Measurements from ENCODE around the gene FRAS1. TPM values are rescaled to one million over a fixed set of nuclear protein-coding genes. Genes with fewer than 3 reads are reported as not detected.
"Not testable (repeated sequence)": the region's sequence is repeated elsewhere in the genome, so short reads cannot be mapped to it uniquely, and the experiment has no call there.

The FRAS1 gene
- total RNA-seq, 2 donors from 2014 or later: 77.0 to 78.3 TPM

DNA sequence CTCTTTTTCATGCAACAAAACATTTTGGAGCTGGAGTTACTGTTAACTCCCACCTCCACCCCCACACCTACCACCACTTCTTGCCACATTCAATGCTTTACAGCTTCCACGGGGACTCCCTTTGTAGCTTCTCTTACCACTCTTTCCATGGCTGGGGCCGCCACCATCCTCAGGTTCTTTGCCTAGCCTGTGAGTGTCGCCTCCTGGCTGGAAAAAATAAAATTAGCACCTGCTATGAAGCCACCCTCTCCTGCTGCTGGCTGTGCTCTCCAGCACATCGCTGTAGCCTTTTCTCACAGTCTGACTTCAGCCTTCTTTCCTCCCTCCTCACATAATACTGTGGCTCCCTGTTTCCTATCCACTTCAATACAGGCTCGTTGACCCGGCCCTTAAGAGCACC, 114.4 kb downstream of the FRAS1 start:
- H3K4me1 ChIP-seq (ENCODE audit: control insufficient read depth, insufficient read depth, low read length): peaks cover 8% of the 10 kb centered on the region

DNA sequence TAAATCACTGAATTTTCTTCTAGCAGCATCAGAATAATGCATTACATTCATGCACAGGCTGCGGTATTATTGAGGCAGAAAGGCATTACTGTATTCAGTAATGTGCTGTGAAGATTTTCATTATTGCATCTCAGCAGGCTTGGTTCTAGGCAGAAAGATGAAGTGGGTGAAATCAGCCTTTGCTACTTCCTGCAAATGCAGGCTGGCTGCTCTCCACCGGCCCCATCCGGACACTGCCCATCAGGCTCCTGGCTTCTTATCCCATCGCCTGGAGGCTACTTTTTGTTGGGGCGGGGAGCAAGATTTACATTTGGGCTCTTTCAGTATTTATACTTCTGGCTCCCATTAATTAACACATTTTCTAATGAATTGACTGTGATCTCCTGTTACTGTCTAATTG, 117.8 kb downstream of the FRAS1 start:
- Histone ChIP-seq H3K9ac (ENCODE audit: extremely low read depth, low read length, poor library complexity, severe bottlenecking) (no peak overlapping the region), H3K36me3 (ENCODE audit: control insufficient read depth, insufficient read depth, low read length) (no peaks in the 10 kb centered on the region), H3K4me3 (ENCODE audit: low read length) (no peak overlapping the region), H3K27me3 (ENCODE audit: control insufficient read depth, insufficient read depth, low read length, poor library complexity, severe bottlenecking) (no peaks in the 10 kb centered on the region), H3K4me1 (ENCODE audit: control insufficient read depth, insufficient read depth, low read length) (peaks cover 8% of the 10 kb centered on the region), H3K9me3 (ENCODE audit: control insufficient read depth, low read length) (no peaks in the 10 kb centered on the region), H3K27ac (ENCODE audit: low read depth, low read length) (no peak overlapping the region)
- H3K36me3 Mint-ChIP-seq (ENCODE audit: low read depth): peaks cover 6% of the 10 kb centered on the region
- no peak overlapping the region for H3K27ac Mint-ChIP-seq
- no peaks in the 10 kb centered on the region for H3K27me3 Mint-ChIP-seq (ENCODE audit: insufficient read depth)
- no peak overlapping the region for H3K4me3 Mint-ChIP-seq
- WGBS, 2 experiments (ENCODE audit: insufficient coverage in 1 of 2, insufficient read length in 1 of 2): 85 to 86% methylated on average over 4 to 5 of the region's 5 CpGs
- DNase-seq: no peak
- H3K4me1 Mint-ChIP-seq: peaks cover 33% of the 10 kb centered on the region
- H3K9me3 Mint-ChIP-seq: no peaks in the 10 kb centered on the region
- TF ChIP-seq, protein P1, sequence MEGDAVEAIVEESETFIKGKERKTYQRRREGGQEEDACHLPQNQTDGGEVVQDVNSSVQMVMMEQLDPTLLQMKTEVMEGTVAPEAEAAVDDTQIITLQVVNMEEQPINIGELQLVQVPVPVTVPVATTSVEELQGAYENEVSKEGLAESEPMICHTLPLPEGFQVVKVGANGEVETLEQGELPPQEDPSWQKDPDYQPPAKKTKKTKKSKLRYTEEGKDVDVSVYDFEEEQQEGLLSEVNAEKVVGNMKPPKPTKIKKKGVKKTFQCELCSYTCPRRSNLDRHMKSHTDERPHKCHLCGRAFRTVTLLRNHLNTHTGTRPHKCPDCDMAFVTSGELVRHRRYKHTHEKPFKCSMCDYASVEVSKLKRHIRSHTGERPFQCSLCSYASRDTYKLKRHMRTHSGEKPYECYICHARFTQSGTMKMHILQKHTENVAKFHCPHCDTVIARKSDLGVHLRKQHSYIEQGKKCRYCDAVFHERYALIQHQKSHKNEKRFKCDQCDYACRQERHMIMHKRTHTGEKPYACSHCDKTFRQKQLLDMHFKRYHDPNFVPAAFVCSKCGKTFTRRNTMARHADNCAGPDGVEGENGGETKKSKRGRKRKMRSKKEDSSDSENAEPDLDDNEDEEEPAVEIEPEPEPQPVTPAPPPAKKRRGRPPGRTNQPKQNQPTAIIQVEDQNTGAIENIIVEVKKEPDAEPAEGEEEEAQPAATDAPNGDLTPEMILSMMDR (conservative IDR thresholded peaks at IDR 0.05): no peak

More for the DNA sequence above, 114.4 kb downstream of the FRAS1 start:
- no peaks in the 10 kb centered on the region for H3K27me3 Mint-ChIP-seq (ENCODE audit: insufficient read depth)
- Histone ChIP-seq H3K27me3 (ENCODE audit: control insufficient read depth, insufficient read depth, low read length, poor library complexity, severe bottlenecking) (no peaks in the 10 kb centered on the region), H3K9ac (ENCODE audit: extremely low read depth, low read length, poor library complexity, severe bottlenecking) (no peak overlapping the region), H3K36me3 (ENCODE audit: control insufficient read depth, insufficient read depth, low read length) (no peaks in the 10 kb centered on the region), H3K9me3 (ENCODE audit: control insufficient read depth, low read length) (no peaks in the 10 kb centered on the region), H3K4me3 (ENCODE audit: low read length) (no peak overlapping the region), H3K27ac (ENCODE audit: low read depth, low read length) (no peak overlapping the region)
- H3K9me3 Mint-ChIP-seq: no peaks in the 10 kb centered on the region
- H3K4me3 Mint-ChIP-seq: no peak overlapping the region
- TF ChIP-seq, protein P1 (conservative IDR thresholded peaks at IDR 0.05): peak; percentile 53
- peak; percentile 76 for DNase-seq
- peaks cover 2% of the 10 kb centered on the region for H3K36me3 Mint-ChIP-seq (ENCODE audit: low read depth)
- H3K27ac Mint-ChIP-seq: no peak overlapping the region
- WGBS, 2 experiments (ENCODE audit: insufficient coverage in 1 of 2, insufficient read length in 1 of 2): 82 to 94% methylated on average over 3 to 6 of the region's 6 CpGs
- peaks cover 41% of the 10 kb centered on the region for H3K4me1 Mint-ChIP-seq

DNA sequence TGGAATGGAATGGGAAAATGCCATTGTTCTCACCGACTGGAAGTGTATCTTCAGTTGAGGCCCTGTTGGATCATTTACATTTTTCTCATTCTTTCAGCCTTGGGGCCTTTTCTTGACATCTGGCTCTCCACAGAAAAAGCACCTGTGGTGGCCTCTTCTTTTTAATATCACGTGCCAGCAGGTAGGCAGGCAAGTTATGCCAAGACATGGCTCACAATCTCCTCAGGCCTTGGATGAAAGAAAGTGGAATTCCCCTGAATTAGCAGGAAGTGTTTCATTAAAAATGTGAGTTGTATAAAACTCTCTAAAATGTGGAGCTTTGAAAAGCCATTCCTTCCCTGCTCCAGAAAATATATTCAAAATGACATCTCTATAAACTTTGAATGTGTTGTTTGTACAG, 122.1 kb downstream of the FRAS1 start:
- no peak for DNase-seq
- peaks cover 23% of the 10 kb centered on the region for H3K36me3 Mint-ChIP-seq (ENCODE audit: low read depth)
- no peaks in the 10 kb centered on the region for H3K9me3 Mint-ChIP-seq
- H3K27me3 ChIP-seq (ENCODE audit: control insufficient read depth, insufficient read depth, low read length, poor library complexity, severe bottlenecking): no peaks in the 10 kb centered on the region
- no peaks in the 10 kb centered on the region for H3K36me3 ChIP-seq (ENCODE audit: control insufficient read depth, insufficient read depth, low read length)
- H3K9ac ChIP-seq (ENCODE audit: extremely low read depth, low read length, poor library complexity, severe bottlenecking): no peak overlapping the region
- no peak overlapping the region for H3K4me3 ChIP-seq (ENCODE audit: low read length)
- H3K9me3 ChIP-seq (ENCODE audit: control insufficient read depth, low read length): no peaks in the 10 kb centered on the region
- H3K27me3 Mint-ChIP-seq (ENCODE audit: insufficient read depth): no peaks in the 10 kb centered on the region
- TF ChIP-seq, protein P1 (conservative IDR thresholded peaks at IDR 0.05): no peak
- no peak overlapping the region for H3K27ac Mint-ChIP-seq
- H3K4me1 Mint-ChIP-seq: peaks cover 14% of the 10 kb centered on the region
- H3K4me1 ChIP-seq (ENCODE audit: control insufficient read depth, insufficient read depth, low read length): peaks cover 5% of the 10 kb centered on the region
- WGBS, 2 experiments (ENCODE audit: insufficient coverage in 1 of 2, insufficient read length in 1 of 2): 69 to 85% methylated on average over 2 of the region's 2 CpGs
- H3K4me3 Mint-ChIP-seq: no peak overlapping the region
- no peak overlapping the region for H3K27ac ChIP-seq (ENCODE audit: low read depth, low read length)

DNA sequence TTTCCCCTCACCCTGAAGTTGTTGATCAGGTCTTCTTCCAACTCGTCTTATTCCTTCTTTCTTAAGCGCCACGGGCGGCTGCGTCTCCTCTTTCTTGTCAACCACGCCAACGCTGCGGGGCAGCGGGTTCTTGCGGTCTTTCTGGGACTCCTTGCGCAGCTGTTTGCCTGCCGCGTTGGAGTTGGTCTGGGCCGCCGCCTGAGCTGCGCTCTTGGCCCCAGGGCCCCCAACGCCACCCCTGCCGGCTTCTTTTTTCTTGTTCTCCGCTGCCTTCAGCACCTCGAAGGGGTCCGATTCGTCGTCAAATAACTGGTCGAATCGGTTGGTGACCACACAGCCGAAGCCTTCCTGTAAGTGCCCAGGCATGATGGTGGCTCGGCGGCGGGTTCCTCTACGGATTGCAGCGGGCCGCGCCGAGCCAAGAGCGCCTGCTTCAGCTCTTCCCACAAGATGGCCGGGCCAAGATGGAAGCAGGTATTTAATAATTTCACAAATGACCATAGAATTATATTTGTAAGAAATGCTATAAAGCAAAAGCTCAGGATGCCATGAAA, 124.6 kb downstream of the FRAS1 start:
- not testable (repeated sequence) for H3K9me3 ChIP-seq (ENCODE audit: control insufficient read depth, low read length); DNase-seq; H3K27ac ChIP-seq (ENCODE audit: low read depth, low read length); H3K36me3 ChIP-seq (ENCODE audit: control insufficient read depth, insufficient read depth, low read length); H3K9me3 Mint-ChIP-seq; H3K27me3 ChIP-seq (ENCODE audit: control insufficient read depth, insufficient read depth, low read length, poor library complexity, severe bottlenecking); H3K27me3 Mint-ChIP-seq (ENCODE audit: insufficient read depth); H3K4me3 Mint-ChIP-seq; H3K4me1 ChIP-seq (ENCODE audit: control insufficient read depth, insufficient read depth, low read length); H3K4me3 ChIP-seq (ENCODE audit: low read length); H3K9ac ChIP-seq (ENCODE audit: extremely low read depth, low read length, poor library complexity, severe bottlenecking); H3K27ac Mint-ChIP-seq
- 94 to 96% methylated on average over 19 to 35 of the region's 36 CpGs for WGBS, 2 experiments (ENCODE audit: insufficient coverage in 1 of 2, insufficient read length in 1 of 2)
- peaks cover 19% of the 10 kb centered on the region for H3K36me3 Mint-ChIP-seq (ENCODE audit: low read depth)
- peaks cover 13% of the 10 kb centered on the region for H3K4me1 Mint-ChIP-seq
